ENCODE results near the gene ITGB1BP2. TPM values are rescaled to one million over a fixed set of nuclear protein-coding genes. Genes with fewer than 3 reads are reported as not detected.
"Not testable (repeated sequence)": the region's sequence is repeated elsewhere in the genome, so short reads cannot be mapped to it uniquely, and the experiment has no call there.

The ITGB1BP2 gene
- total RNA-seq, 4 donors from 2014 or later = 2.4 to 17.1 (median 5.4) TPM

GRCh38 chrX:71352439-71352838 lies 50.9 kb downstream of the ITGB1BP2 start:
- H3K27me3 ChIP-seq; H3K36me3 ChIP-seq; DNase-seq; ATAC-seq; H3K4me3 ChIP-seq; H3K9me3 ChIP-seq; H3K4me1 ChIP-seq; H3K27ac ChIP-seq; intact Hi-C loops (cut with DNase I; ENCODE audit: low total_unique reads): not testable (repeated sequence)
- in situ Hi-C loops (cut with MboI; ENCODE audit: low sequenced_read_pairs in 4 of 4) = loop anchor here in 2 of 4 donors (25.0 kb wide), 1 partner anchor 90 kb away; the partner anchor contains the start of gene ZMYM3 (in 2 of the 2)

Other genes starting within 250 kb of the ITGB1BP2 start
- gene SNX12, start 233.4 kb upstream of the ITGB1BP2 start, total RNA-seq = 10 to 100 TPM; 31.7 to 66.9 (median 43.4) TPM
- gene FOXO4, start 205.9 kb upstream of the ITGB1BP2 start, total RNA-seq = 10 to 100 TPM; 35.2 to 48.0 (median 41.8) TPM
- not detected for gene CXorf65, start 195.0 kb upstream of the ITGB1BP2 start, total RNA-seq
- gene IL2RG, start 190.2 kb upstream of the ITGB1BP2 start, total RNA-seq = 1 to 10 TPM in 2 of 4 donors, under 1 TPM in 1, not detected in 1; 0.78 to 3.6 (median 1.3) TPM
- 10 to 100 TPM; 11.8 to 25.5 (median 17.4) TPM for gene MED12, start 183.2 kb upstream of the ITGB1BP2 start, total RNA-seq
- gene NLGN3, start 156.9 kb upstream of the ITGB1BP2 start, total RNA-seq = under 1 TPM in 3 of 4 donors, not detected in 1; 0.31 to 0.39 (median 0.31) TPM
- gene GJB1, start 78.5 kb upstream of the ITGB1BP2 start, total RNA-seq = under 1 TPM in 2 of 4 donors, not detected in 2; 0.24 to 0.80 TPM
- 10 to 100 TPM in 1 of 4 donors, 1 to 10 TPM in 3; 7.1 to 10.2 (median 8.9) TPM for gene ZMYM3, start 47.6 kb upstream of the ITGB1BP2 start, total RNA-seq
- 100 to 1,000 TPM in 1 of 4 donors, 10 to 100 TPM in 3; 90.5 to 101 (median 92.9) TPM for gene NONO, start 18.1 kb upstream of the ITGB1BP2 start, total RNA-seq
- gene TAF1, start 64.6 kb downstream of the ITGB1BP2 start, total RNA-seq = 10 to 100 TPM; 13.2 to 21.7 (median 19.1) TPM
- gene OGT, start 231.4 kb downstream of the ITGB1BP2 start, total RNA-seq = 100 to 1,000 TPM in 1 of 4 donors, 10 to 100 TPM in 3; 34.5 to 146 (median 62.1) TPM